SK-N-SH treated with all-trans-retinoic acid at 6 μM for 48 hours (cell line): ENCODE measurements around the gene CALCOCO1.

Experiments used
- BACH2 ChIP-seq: fragments of 250-450 bp; sonication (Bioruptor Pico); IDR thresholded peaks from 2 replicates; pipeline ENCODE4 v1.9.0; 2021; ENCODE audit warnings: mild to moderate bottlenecking, borderline replicate concordance
- CSRNP3 ChIP-seq: fragments of 250-450 bp; sonication (Bioruptor Pico); IDR thresholded peaks from 2 replicates; pipeline ENCODE4 v1.5.1; 2021; ENCODE audit warnings: mild to moderate bottlenecking, moderate library complexity
- ESRRG ChIP-seq: fragments of 250-450 bp; sonication (Bioruptor Pico); IDR thresholded peaks from 2 replicates; pipeline ENCODE4 v1.6.1; 2021; ENCODE audit warnings: mild to moderate bottlenecking
- GLIS3 ChIP-seq: fragments of 250-450 bp; sonication (Bioruptor Pico); IDR thresholded peaks from 2 replicates; pipeline ENCODE4 v1.5.0; 2020; ENCODE audit warnings: mild to moderate bottlenecking, moderate library complexity
- RARB ChIP-seq: fragments of 250-450 bp; sonication (Bioruptor Pico); IDR thresholded peaks from 2 replicates; pipeline ENCODE4 v1.8.0; 2021; ENCODE audit warnings: mild to moderate bottlenecking, moderate library complexity
- ZFP3 ChIP-seq: fragments of 250-450 bp; sonication (Bioruptor Pico); IDR thresholded peaks from 2 replicates; pipeline ENCODE4 v1.5.0; 2020; ENCODE audit warnings: mild to moderate bottlenecking, moderate library complexity
- ZFP30 ChIP-seq: fragments of 450-650 bp; formaldehyde crosslinking; IDR thresholded peaks from 2 replicates; pipeline ENCODE4 v1.5.0; 2022; ENCODE audit warnings: mild to moderate bottlenecking, moderate library complexity
- ZNF70 ChIP-seq: fragments of 450-650 bp; formaldehyde crosslinking; IDR thresholded peaks from 2 replicates; pipeline ENCODE4 v1.5.0; 2020; ENCODE audit warnings: mild to moderate bottlenecking, moderate library complexity
- TF ChIP-seq, protein P1 (sequence below): fragments of 250-450 bp; sonication (Bioruptor Pico); IDR thresholded peaks from 2 replicates; pipeline ENCODE4 v1.5.1; 2020; ENCODE audit warnings: low read depth, mild to moderate bottlenecking, moderate library complexity
- TF ChIP-seq, protein P2 (sequence below): fragments of 250-450 bp; sonication (Bioruptor Pico); IDR thresholded peaks from 2 replicates; pipeline ENCODE4 v1.8.0; 2020; ENCODE audit warnings: mild to moderate bottlenecking, moderate library complexity, borderline replicate concordance

GRCh38 chr12:53754188-53754585 lies 26.9 kb upstream of the CALCOCO1 start:
- no peak for TF ChIP-seq ZNF70
- no peak for TF ChIP-seq ZFP3 (CRISPR knock-in tag)
- no peak for TF ChIP-seq RARB (CRISPR knock-in tag)
- TF ChIP-seq GLIS3, result no peak
- TF ChIP-seq, protein P1, sequence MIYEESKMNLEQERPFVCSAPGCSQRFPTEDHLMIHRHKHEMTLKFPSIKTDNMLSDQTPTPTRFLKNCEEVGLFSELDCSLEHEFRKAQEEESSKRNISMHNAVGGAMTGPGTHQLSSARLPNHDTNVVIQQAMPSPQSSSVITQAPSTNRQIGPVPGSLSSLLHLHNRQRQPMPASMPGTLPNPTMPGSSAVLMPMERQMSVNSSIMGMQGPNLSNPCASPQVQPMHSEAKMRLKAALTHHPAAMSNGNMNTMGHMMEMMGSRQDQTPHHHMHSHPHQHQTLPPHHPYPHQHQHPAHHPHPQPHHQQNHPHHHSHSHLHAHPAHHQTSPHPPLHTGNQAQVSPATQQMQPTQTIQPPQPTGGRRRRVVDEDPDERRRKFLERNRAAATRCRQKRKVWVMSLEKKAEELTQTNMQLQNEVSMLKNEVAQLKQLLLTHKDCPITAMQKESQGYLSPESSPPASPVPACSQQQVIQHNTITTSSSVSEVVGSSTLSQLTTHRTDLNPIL, result no peak
- TF ChIP-seq BACH2 (CRISPR knock-in tag), result no peak
- TF ChIP-seq CSRNP3 (CRISPR knock-in tag), result no peak
- TF ChIP-seq, protein P2, sequence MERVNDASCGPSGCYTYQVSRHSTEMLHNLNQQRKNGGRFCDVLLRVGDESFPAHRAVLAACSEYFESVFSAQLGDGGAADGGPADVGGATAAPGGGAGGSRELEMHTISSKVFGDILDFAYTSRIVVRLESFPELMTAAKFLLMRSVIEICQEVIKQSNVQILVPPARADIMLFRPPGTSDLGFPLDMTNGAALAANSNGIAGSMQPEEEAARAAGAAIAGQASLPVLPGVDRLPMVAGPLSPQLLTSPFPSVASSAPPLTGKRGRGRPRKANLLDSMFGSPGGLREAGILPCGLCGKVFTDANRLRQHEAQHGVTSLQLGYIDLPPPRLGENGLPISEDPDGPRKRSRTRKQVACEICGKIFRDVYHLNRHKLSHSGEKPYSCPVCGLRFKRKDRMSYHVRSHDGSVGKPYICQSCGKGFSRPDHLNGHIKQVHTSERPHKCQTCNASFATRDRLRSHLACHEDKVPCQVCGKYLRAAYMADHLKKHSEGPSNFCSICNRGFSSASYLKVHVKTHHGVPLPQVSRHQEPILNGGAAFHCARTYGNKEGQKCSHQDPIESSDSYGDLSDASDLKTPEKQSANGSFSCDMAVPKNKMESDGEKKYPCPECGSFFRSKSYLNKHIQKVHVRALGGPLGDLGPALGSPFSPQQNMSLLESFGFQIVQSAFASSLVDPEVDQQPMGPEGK, result no peak
- no peak for TF ChIP-seq ESRRG
- no peak for TF ChIP-seq ZFP30 (CRISPR knock-in tag)
